BJ (cell line): ENCODE data around the gene ATP6V1A. TPM values are rescaled to one million over a fixed set of nuclear protein-coding genes. Genes with fewer than 3 reads are reported as not detected.

Source experiments
- CTCF ChIA-PET: fragments of 350-600 bp; formaldehyde crosslinking; extraction: SDS; loops from one replicate; lab custom pipeline; 2021; ENCODE audit warnings: antibody characterized with exemption, inconsistent platforms; lab: Yijun Ruan, JAX
- POLR2A ChIA-PET: fragments of 300-600 bp; sonication (Branson Sonifier 250); formaldehyde crosslinking; extraction: SDS; loops from one replicate; lab custom pipeline; 2021; ENCODE audit warnings: antibody characterized with exemption; lab: Charles Lee
- DNase-seq: peaks from one replicate; pipeline ENCODE4 v3.0.0-alpha.2; 2011; ENCODE audit warnings: low read depth
- H3K27me3 ChIP-seq: 2 replicates; pipeline ENCODE4 v1.6.0; 2011; ENCODE audit warnings: low read length; ENCODE audit not compliant: control insufficient read depth, insufficient read depth
- H3K36me3 ChIP-seq: 2 replicates; pipeline ENCODE4 v1.5.1; 2011; ENCODE audit warnings: low read length; ENCODE audit not compliant: control insufficient read depth, insufficient read depth
- H3K4me3 ChIP-seq: 2 replicates; pipeline ENCODE4 v1.5.1; 2011; ENCODE audit warnings: low read depth, mild to moderate bottlenecking, control low read depth, low read length
- CTCF ChIP-seq: IDR thresholded peaks from 2 replicates; pipeline ENCODE4 v1.5.1; 2011; ENCODE audit warnings: low read depth, mild to moderate bottlenecking, control low read depth, inconsistent platforms, low read length, moderate library complexity; ENCODE audit not compliant: insufficient read depth
- polyA plus RNA-seq: library from polyadenylated mRNA; depleted of rRNA; stranded (reverse); fragments of >200 nt; gene quantifications from 2 replicates; pipeline ENCODE4 v1.2.3, GENCODE V29; 2011

ATP6V1A gene
- polyA plus RNA-seq, 1 experiment: 14.5 TPM

DNA sequence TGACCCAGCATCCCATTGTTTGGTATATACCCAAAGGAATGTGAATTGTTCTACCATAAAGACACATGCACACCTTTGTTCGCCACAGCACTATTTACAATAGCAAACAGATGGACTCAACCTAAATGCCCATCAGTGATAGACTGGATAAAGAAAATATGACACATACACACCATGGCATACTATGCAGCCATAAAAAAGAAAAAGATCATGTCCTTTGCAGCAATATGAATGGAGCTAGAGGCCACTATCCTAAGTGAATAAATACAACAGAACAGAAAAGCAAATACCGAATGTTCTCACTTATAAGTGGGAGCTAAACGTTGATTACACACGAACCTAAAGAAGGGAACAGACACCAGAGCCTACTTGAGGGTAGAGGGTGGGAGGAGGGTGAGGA is 39.0 kb upstream of the ATP6V1A start:
- POLR2A ChIA-PET: no interaction called here

DNA sequence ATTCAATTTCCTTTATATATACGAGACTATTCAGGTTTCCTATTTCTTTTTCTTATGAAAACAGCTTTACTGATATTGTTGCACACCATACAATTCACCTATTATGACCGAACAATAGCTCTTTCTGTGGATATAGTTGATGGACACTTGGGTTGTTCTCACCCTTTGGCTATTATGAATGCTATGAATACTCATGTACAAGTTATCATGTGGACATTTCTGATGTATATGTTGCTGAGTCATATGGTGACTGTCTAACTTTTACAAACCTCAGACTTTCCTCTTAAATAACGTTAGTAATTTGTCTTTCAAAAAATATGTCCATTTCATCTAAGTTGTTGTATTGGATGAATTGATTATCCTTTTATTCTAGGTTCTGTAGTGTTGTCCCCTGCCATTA is 34.7 kb upstream of the ATP6V1A start:
- H3K36me3 ChIP-seq: 0 out of 2 replicates have a peak, but pooled peaks cover 1% of the 10 kb centered on the region
- DNase-seq: no peak
- POLR2A ChIA-PET: interaction anchor here (0.6 to 0.7 kb wide), 3 partner anchors 8 to 51 kb away, joined by 3 to 19 read pairs (median 5); no protein-coding TSS in a partner anchor
- no peak for TF ChIP-seq CTCF
- CTCF ChIA-PET: interaction anchor here (1.8 kb wide), 1 partner anchor 12 kb away, joined by 4 read pairs; no protein-coding TSS in a partner anchor
- H3K27me3 ChIP-seq: no peaks in the 10 kb centered on the region
- H3K4me3 ChIP-seq: no peak overlapping the region

More for the DNA sequence above, 39.0 kb upstream of the ATP6V1A start:
- DNase-seq: no peak
- Histone ChIP-seq H3K36me3 (no peaks in the 10 kb centered on the region), H3K4me3 (no peak overlapping the region), H3K27me3 (no peaks in the 10 kb centered on the region)
- TF ChIP-seq CTCF: no peak
- CTCF ChIA-PET: no interaction called here

DNA sequence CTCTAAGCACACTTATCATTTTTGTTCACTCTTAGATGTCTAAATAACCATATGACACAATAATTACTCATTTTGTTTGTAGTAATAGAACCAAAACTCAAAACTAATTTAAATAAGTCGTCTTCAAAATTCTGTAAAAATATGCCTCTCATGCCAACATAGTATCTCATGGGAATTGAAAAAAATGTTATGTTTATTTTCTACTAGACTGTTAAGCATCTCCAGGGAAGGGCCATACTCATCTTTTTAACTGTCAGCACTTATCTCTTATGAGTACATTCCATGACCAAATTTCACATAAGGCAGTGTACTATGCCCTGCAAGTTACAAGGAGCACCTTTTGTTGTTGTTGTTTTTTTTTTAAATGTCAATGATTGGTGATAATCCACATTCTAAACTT is 32.1 kb upstream of the ATP6V1A start:
- Histone ChIP-seq H3K27me3 (no peaks in the 10 kb centered on the region), H3K36me3 (0 out of 2 replicates have a peak, but pooled peaks cover 1% of the 10 kb centered on the region), H3K4me3 (no peak overlapping the region)
- TF ChIP-seq CTCF: no peak
- POLR2A ChIA-PET: no interaction called here
- no peak for DNase-seq
- CTCF ChIA-PET: no interaction called here

- no peak overlapping the region for H3K4me3 ChIP-seq
These were observed 29.5 kb upstream of the ATP6V1A start for GRCh38 chr3:113717308-113717707.

DNA sequence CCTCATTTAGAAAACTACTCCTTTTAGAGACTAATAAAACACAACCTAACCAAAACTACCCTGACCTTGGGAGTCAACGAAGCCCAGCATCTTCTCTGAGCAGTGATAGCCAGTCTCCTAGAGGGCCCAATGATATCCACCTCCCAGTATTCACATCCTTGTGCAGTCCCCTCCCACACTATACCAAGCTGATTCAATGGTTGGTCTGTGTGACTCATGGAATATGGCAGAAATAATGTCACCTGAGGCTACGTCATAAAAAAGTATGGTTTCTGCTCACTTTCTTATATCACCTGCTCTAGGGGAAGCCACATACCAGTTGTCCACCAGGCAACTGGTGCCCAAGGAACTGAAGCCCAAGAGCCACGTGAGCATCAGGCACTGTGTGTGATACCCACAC is 29.0 kb upstream of the ATP6V1A start:
- TF ChIP-seq CTCF: no peak
- DNase-seq: no peak
- H3K4me3 ChIP-seq: no peak overlapping the region
- ChIA-PET POLR2A (no interaction called here), CTCF (no interaction called here)
- H3K36me3 ChIP-seq: peaks cover 3% of the 10 kb centered on the region; the same call in 1 of the 2 replicates
- no peaks in the 10 kb centered on the region for H3K27me3 ChIP-seq

More at GRCh38 chr3:113717308-113717707, 29.5 kb upstream of the ATP6V1A start:
- Histone ChIP-seq H3K36me3 (peaks cover 3% of the 10 kb centered on the region; the same call in 1 of the 2 replicates), H3K27me3 (no peaks in the 10 kb centered on the region)
- TF ChIP-seq CTCF: no peak
- CTCF ChIA-PET: no interaction called here
- POLR2A ChIA-PET: no interaction called here
- DNase-seq: no peak
